Glutamatergic neuron (in vitro differentiated cells): ENCODE measurements around the gene PDE6A. TPM values are rescaled to one million over a fixed set of nuclear protein-coding genes. Genes with fewer than 3 reads are reported as not detected.
"Not testable (repeated sequence)": the region's sequence is repeated elsewhere in the genome, so short reads cannot be mapped to it uniquely, and the experiment has no call there.

Experiments
- DNase-seq: peaks from one replicate; pipeline ENCODE4 v3.0.0; 2022
- H3K27ac Mint-ChIP-seq: one replicate; pipeline ENCODE4 v1.8.0; 2020; ENCODE audit warnings: mild to moderate bottlenecking, mixed read lengths, inconsistent platforms; ENCODE audit not compliant: unreplicated experiment
- H3K27me3 Mint-ChIP-seq: one replicate; pipeline ENCODE4 v1.8.0; 2020; ENCODE audit warnings: mild to moderate bottlenecking, moderate library complexity, mixed read lengths, inconsistent platforms; ENCODE audit not compliant: unreplicated experiment
- H3K36me3 Mint-ChIP-seq: one replicate; pipeline ENCODE4 v1.8.0; 2020; ENCODE audit warnings: mild to moderate bottlenecking, mixed read lengths, inconsistent platforms; ENCODE audit not compliant: unreplicated experiment
- H3K4me1 Mint-ChIP-seq: one replicate; pipeline ENCODE4 v1.8.0; 2020; ENCODE audit warnings: mild to moderate bottlenecking, low read depth, mixed read lengths, inconsistent platforms; ENCODE audit not compliant: unreplicated experiment
- H3K4me3 Mint-ChIP-seq: one replicate; pipeline ENCODE4 v1.8.0; 2020; ENCODE audit warnings: mild to moderate bottlenecking, mixed read lengths, inconsistent platforms; ENCODE audit not compliant: unreplicated experiment
- H3K9me3 Mint-ChIP-seq: one replicate; pipeline ENCODE4 v1.8.0; 2020; ENCODE audit warnings: mild to moderate bottlenecking, moderate library complexity, mixed read lengths, inconsistent platforms; ENCODE audit not compliant: unreplicated experiment
- total RNA-seq: library from RNA; stranded (reverse); fragmentation: NEBNext Ultra II Directional; extraction: Animal tissue kit (Norgen Biotek cat#: 25700); gene quantifications from one replicate; pipeline ENCODE4 v1.2.1, GENCODE V29; 2021; ENCODE audit not compliant: unreplicated experiment
- TF ChIP-seq, protein P1 (sequence below): fragments of 200-600 bp; sonication (generic); IDR thresholded peaks from one replicate; pipeline ENCODE4 v1.5.0; 2021; ENCODE audit not compliant: partially characterized antibody, unreplicated experiment

PDE6A gene
- total RNA-seq, 1 donor from 2014 or later = not detected

GRCh38 chr5:149865746-149866145 lies 78.8 kb downstream of the PDE6A start:
- no peak overlapping the region for H3K4me3 Mint-ChIP-seq
- TF ChIP-seq, protein P1, sequence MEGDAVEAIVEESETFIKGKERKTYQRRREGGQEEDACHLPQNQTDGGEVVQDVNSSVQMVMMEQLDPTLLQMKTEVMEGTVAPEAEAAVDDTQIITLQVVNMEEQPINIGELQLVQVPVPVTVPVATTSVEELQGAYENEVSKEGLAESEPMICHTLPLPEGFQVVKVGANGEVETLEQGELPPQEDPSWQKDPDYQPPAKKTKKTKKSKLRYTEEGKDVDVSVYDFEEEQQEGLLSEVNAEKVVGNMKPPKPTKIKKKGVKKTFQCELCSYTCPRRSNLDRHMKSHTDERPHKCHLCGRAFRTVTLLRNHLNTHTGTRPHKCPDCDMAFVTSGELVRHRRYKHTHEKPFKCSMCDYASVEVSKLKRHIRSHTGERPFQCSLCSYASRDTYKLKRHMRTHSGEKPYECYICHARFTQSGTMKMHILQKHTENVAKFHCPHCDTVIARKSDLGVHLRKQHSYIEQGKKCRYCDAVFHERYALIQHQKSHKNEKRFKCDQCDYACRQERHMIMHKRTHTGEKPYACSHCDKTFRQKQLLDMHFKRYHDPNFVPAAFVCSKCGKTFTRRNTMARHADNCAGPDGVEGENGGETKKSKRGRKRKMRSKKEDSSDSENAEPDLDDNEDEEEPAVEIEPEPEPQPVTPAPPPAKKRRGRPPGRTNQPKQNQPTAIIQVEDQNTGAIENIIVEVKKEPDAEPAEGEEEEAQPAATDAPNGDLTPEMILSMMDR = no peak
- H3K4me1 Mint-ChIP-seq = no peaks in the 10 kb centered on the region
- peaks cover 1% of the 10 kb centered on the region for H3K27me3 Mint-ChIP-seq
- H3K27ac Mint-ChIP-seq = no peak overlapping the region
- DNase-seq = no peak
- peaks cover 7% of the 10 kb centered on the region for H3K9me3 Mint-ChIP-seq
- H3K36me3 Mint-ChIP-seq = peaks cover 11% of the 10 kb centered on the region

DNA sequence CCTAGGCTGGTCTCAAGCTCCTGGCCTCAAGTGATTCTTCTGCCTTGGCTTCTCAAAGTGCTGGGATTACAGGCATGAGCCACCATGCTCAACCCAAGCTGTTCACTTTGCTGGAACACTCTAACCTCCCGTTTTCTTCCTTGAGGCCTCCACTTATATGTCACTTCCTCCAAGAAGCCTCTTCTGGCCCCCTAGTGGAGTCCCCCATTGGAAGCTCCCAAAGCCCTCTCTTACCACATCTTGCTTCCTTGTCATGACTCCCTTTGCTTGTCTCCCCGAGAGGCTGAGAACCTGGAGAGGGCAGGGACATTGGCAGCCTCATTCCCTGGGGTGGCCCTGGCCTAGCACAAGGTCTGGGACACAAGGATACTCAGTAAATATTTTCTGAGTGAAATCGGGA lies 80.8 kb downstream of the PDE6A start:
- H3K27ac Mint-ChIP-seq = no peak overlapping the region
- H3K4me3 Mint-ChIP-seq = no peak overlapping the region
- H3K27me3 Mint-ChIP-seq = peaks cover 3% of the 10 kb centered on the region
- no peak for DNase-seq
- TF ChIP-seq, protein P1 = no peak
- no peaks in the 10 kb centered on the region for H3K4me1 Mint-ChIP-seq
- peaks cover 4% of the 10 kb centered on the region for H3K9me3 Mint-ChIP-seq
- H3K36me3 Mint-ChIP-seq = peaks cover 11% of the 10 kb centered on the region

- TF ChIP-seq, protein P1 = no peak
- Mint-ChIP-seq H3K36me3 (peaks cover 11% of the 10 kb centered on the region), H3K9me3 (peaks cover 4% of the 10 kb centered on the region), H3K4me1 (no peaks in the 10 kb centered on the region), H3K27ac (no peak overlapping the region), H3K27me3 (peaks cover 3% of the 10 kb centered on the region), H3K4me3 (no peak overlapping the region)
- DNase-seq = no peak
Measured at GRCh38 chr5:149863176-149863575, 81.4 kb downstream of the PDE6A start.

DNA sequence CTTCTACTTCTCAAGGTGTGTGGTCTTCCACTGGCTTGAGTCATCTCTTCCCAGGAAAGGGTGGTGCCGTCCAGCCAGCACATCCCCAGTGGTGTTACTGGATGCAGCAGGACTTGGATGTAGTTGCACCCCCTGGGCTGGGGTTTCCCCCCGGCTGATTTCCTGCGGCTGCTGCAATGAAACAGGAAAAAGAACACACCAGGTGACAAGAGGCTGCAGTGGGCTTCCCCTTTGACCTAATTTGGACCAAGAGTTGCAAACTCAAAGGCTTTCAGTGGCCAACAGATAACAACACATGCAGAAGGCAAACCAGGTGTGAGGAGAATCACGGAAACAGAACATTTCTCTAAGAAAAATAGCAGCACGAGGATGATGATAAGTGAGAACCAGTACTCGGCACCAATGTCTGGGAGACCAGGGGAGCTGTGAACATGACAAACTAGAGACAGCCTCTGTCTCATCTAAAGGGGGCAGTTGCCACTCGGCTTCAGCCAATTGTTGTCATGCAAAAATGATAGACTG lies 83.7 kb downstream of the PDE6A start:
- Mint-ChIP-seq H3K27me3 (peaks cover 3% of the 10 kb centered on the region), H3K27ac (no peak overlapping the region), H3K4me1 (no peaks in the 10 kb centered on the region), H3K4me3 (no peak overlapping the region), H3K9me3 (peaks cover 4% of the 10 kb centered on the region), H3K36me3 (peaks cover under 1% of the 10 kb centered on the region)
- TF ChIP-seq, protein P1 = no peak
- no peak for DNase-seq

DNA sequence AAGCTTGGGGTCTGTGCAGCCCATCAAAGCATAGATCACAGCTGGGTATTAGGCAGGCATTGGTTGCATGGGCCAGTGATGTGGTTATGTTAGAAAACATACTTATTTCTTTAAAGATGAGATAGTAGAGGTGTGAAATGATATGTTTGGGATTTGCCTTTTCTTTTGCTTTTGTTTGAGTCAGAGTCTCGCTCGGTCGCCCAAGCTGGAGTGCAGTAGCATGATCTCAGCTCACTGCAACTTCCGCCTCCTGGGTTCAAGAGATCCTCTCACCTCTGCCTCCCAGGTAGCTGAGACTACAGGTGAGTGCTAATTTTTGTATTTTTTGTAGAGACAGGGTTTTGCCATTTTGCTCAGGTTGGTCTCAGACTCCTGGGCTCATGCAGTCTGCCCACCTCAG lies 84.8 kb downstream of the PDE6A start:
- no peak for DNase-seq
- no peaks in the 10 kb centered on the region for H3K36me3 Mint-ChIP-seq
- H3K4me1 Mint-ChIP-seq = no peaks in the 10 kb centered on the region
- H3K4me3 Mint-ChIP-seq = no peak overlapping the region
- H3K27me3 Mint-ChIP-seq = peaks cover 3% of the 10 kb centered on the region
- no peak overlapping the region for H3K27ac Mint-ChIP-seq
- TF ChIP-seq, protein P1 = no peak
- peaks cover 4% of the 10 kb centered on the region for H3K9me3 Mint-ChIP-seq

DNA sequence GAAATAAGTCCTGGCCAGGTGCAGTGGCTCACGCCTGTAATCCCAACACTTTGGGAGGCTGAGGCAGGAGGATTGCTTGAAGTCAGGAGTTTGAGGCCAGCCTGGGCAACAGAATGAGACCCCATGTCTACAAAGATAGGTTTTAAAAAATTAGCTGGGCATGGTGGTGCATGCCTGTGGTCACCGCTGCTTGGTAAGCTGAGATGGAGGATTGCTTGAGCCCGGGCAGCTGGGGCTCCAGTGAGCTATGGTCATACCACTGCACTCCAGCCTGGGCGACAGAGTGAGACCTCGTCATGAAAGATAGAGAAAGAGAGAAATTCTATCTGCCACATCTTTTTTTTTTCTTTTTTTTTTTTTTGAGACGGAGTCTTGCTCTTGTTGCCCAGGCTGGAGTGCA lies 86.1 kb downstream of the PDE6A start:
- H3K4me1 Mint-ChIP-seq, H3K4me3 Mint-ChIP-seq, H3K9me3 Mint-ChIP-seq, H3K27ac Mint-ChIP-seq, DNase-seq, H3K27me3 Mint-ChIP-seq, H3K36me3 Mint-ChIP-seq: not testable (repeated sequence)
